Measurements from ENCODE around the gene MT1M.
"Not testable (repeated sequence)": the region's sequence is repeated elsewhere in the genome, so short reads cannot be mapped to it uniquely, and the experiment has no call there.

MT1M gene

DNA sequence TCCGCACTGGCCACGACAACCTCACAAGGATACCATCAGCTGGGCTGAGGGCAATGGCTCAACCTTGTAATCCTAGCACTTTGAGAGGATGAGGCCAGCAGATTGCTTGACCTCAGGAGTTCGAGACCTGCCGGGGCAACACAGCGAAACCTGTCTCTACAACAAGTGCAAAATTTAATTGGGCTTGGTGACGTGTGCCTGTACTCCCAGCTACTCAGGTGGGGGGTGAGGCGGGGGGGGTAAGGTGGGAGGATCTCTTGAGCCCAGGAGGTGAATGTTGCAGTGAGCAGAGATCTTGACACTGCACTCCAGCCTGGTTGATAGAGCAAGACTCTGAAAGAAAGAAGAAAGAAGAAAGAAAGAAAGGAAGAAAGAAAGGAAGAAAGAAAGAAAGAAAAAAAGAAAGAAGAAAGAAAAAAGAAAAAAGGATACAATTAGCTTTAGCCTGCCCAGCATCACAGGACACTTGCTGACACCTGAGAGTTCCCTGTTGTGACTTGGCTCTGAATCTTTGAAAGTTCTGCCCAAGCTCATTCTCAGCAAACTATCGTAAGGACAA is 12.0 kb upstream of the MT1M start:
- TF ChIP-seq, protein P1, sequence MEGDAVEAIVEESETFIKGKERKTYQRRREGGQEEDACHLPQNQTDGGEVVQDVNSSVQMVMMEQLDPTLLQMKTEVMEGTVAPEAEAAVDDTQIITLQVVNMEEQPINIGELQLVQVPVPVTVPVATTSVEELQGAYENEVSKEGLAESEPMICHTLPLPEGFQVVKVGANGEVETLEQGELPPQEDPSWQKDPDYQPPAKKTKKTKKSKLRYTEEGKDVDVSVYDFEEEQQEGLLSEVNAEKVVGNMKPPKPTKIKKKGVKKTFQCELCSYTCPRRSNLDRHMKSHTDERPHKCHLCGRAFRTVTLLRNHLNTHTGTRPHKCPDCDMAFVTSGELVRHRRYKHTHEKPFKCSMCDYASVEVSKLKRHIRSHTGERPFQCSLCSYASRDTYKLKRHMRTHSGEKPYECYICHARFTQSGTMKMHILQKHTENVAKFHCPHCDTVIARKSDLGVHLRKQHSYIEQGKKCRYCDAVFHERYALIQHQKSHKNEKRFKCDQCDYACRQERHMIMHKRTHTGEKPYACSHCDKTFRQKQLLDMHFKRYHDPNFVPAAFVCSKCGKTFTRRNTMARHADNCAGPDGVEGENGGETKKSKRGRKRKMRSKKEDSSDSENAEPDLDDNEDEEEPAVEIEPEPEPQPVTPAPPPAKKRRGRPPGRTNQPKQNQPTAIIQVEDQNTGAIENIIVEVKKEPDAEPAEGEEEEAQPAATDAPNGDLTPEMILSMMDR (IDR thresholded peaks at IDR 0.05; ENCODE audit: insufficient read depth, low read depth, low read length, missing control alignments) = no peak

DNA sequence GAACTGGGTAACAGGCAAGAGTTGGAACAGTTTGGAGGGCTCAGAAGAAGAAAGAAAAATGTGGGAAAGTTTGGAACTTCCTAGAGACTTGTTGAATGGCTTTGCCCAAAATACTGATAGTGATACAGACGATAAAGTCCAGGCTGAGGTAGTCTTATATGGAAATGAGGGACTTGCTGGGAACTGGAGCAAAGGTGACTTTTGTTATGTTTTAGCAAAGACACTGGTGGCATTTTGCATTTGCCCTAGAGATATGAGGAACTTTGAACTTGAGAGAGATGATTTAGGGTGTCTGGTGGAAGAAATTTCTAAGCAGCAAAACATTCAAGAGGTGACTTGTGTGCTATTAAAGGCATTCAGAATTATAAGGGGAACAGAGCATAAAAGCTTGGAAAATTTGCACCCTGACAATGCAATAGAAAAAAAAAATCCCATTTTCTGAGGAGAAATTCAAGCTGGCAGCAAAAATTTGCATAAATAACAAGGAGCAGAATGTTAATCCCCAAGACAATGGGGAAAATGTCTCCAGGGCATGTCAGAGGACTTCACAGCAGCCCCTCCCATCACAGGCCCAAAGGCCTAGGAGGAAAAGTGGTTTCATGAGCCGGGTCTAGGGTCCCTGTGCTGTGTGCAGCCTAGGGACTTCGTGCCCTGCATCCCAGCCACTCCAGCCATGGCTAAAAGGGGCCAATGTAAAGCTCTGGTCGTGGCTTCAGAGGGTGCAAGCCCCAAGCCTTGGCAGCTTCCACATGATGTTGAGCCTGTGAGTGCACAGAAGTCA is 10.6 kb upstream of the MT1M start:
- H3K4me3 ChIP-seq (ENCODE audit: low read depth, low read length); DNase-seq (ENCODE audit: low read depth): not testable (repeated sequence)

More for the DNA sequence above, 12.0 kb upstream of the MT1M start:
- no peak overlapping the region for H3K4me3 ChIP-seq (ENCODE audit: low read depth, low read length)
- no peak for DNase-seq (ENCODE audit: low read depth)

GRCh38 chr16:56623184-56623583 is 9.3 kb upstream of the MT1M start:
- DNase-seq (ENCODE audit: low read depth) = not testable (repeated sequence)

GRCh38 chr16:56623637-56624036 is 8.8 kb upstream of the MT1M start:
- DNase-seq (ENCODE audit: low read depth) = no peak
- H3K4me3 ChIP-seq (ENCODE audit: low read depth, low read length) = no peak overlapping the region
- TF ChIP-seq, protein P1 (IDR thresholded peaks at IDR 0.05; ENCODE audit: insufficient read depth, low read depth, low read length, missing control alignments) = no peak

More at GRCh38 chr16:56623184-56623583, 9.3 kb upstream of the MT1M start:
- not testable (repeated sequence) for H3K4me3 ChIP-seq (ENCODE audit: low read depth, low read length)

DNA sequence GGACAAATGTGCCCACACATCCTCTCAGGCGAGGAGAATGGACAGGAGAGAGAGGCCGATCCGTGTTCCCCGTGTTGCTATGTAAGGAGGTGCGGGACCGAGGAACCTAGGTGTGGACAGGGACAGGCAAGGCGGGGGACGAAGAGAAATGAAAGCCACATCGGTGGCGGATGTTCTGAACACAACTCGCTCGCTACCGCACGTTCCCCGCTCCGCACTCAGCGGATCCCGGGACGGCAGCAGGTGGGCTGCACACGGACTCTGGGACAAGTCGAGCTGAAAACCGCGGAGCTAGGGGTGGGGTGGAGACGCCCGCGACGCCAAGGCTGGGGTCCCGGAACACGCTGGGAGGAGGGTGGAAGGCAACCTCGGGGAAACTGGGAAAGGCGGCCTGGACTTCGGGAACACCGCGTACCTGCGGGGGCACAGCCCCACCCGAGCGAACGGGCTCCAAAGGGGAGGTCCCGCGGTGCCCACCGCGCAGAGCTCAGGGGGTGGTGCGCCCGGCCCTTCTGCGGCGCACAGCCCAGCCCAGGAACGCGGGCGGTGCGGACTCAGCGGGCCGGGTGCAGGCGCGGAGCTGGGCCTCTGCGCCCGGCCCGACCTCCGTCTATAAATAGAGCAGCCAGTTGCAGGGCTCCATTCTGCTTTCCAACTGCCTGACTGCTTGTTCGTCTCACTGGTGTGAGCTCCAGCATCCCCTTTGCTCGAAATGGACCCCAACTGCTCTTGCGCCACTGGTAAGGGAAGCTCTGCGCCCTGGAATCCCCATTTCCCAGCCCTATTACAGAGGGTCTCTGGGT is 7.1 kb upstream of the MT1M start, which contains the start of gene MT1E:
MT1E (plus strand) TSS at position 642 of the 803 bp plus-strand sequence; CDS start at position 713, 71 bp downstream.
- H3K4me3 ChIP-seq (ENCODE audit: low read depth, low read length) = no peak within 1 kb of the TSS
- TF ChIP-seq, protein P1 (IDR thresholded peaks at IDR 0.05; ENCODE audit: insufficient read depth, low read depth, low read length, missing control alignments) = no peak
- DNase-seq (ENCODE audit: low read depth) = peak; percentile 41

DNA sequence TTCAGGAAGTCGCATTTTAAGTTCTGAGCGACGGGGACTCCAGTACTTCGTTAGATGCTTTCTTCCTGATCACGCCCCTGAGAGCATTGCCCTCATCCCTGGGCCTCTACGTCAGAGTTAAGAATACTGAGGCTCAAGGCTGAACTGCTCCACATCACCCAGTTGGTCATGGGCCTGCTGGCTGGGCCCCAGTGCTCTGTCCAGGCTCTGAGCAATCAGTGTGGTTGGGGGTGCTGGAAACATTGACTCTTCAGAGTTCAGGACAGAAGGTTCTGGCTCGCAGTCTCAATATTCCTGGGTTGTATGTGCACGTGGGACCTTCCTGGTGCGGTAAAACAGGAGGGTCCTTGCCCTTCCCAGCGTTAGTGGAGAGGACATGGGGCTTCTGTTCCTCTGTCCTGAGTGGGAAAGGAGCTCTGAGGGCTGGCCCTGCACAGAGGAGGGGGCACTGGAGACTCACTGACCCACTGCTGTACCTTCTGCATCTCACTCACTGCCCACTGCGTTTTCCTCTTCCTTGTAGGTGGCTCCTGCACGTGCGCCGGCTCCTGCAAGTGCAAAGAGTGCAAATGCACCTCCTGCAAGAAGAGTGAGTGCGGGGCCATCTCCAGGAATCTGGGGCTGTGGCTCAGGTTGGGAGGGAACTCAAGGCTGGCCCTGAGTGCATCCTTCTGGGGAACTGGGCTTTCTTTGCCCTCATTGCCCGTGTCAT is 6.4 kb upstream of the MT1M start:
- H3K4me3 ChIP-seq (ENCODE audit: low read depth, low read length) = no peak overlapping the region
- TF ChIP-seq, protein P1 (IDR thresholded peaks at IDR 0.05; ENCODE audit: insufficient read depth, low read depth, low read length, missing control alignments) = no peak
- DNase-seq (ENCODE audit: low read depth) = no peak

DNA sequence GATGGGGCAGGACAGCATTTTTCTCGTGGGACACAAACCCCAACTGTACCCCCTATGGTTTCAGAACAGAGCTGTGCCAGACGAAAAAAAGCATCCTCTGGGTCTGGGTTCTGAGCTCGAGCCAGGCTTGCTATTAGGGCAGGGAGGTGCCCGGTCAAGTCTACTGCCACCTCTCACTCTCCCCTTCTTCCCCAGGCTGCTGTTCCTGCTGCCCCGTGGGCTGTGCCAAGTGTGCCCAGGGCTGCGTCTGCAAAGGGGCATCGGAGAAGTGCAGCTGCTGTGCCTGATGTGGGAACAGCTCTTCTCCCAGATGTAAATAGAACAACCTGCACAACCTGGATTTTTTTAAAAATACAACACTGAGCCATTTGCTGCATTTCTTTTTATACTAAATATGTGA is 5.8 kb upstream of the MT1M start:
- no peak for DNase-seq (ENCODE audit: low read depth)
- TF ChIP-seq, protein P1 (IDR thresholded peaks at IDR 0.05; ENCODE audit: insufficient read depth, low read depth, low read length, missing control alignments) = no peak
- no peak overlapping the region for H3K4me3 ChIP-seq (ENCODE audit: low read depth, low read length)

Measured in GM12865 (cell line).